ENCODE measurements around the gene SHCBP1.

GRCh38 chr16:46648656-46649055 lies 27.5 kb upstream of the SHCBP1 start:
- TF ChIP-seq, protein P1, sequence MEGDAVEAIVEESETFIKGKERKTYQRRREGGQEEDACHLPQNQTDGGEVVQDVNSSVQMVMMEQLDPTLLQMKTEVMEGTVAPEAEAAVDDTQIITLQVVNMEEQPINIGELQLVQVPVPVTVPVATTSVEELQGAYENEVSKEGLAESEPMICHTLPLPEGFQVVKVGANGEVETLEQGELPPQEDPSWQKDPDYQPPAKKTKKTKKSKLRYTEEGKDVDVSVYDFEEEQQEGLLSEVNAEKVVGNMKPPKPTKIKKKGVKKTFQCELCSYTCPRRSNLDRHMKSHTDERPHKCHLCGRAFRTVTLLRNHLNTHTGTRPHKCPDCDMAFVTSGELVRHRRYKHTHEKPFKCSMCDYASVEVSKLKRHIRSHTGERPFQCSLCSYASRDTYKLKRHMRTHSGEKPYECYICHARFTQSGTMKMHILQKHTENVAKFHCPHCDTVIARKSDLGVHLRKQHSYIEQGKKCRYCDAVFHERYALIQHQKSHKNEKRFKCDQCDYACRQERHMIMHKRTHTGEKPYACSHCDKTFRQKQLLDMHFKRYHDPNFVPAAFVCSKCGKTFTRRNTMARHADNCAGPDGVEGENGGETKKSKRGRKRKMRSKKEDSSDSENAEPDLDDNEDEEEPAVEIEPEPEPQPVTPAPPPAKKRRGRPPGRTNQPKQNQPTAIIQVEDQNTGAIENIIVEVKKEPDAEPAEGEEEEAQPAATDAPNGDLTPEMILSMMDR (IDR thresholded peaks at IDR 0.05) = no peak
- TF ChIP-seq POLR2AphosphoS5 (IDR thresholded peaks at IDR 0.05) (no peak), EP300 (IDR thresholded peaks at IDR 0.05) (no peak)
